HG02938 (cell line): ENCODE data around the gene CDCP2.
"Not testable (repeated sequence)": the region's sequence is repeated elsewhere in the genome, so short reads cannot be mapped to it uniquely, and the experiment has no call there.

Experiments used
- ATAC-seq: cut with Tn5 transposase; IDR thresholded peaks from one replicate; pipeline ENCODE4 v1.9.1; 2021; ENCODE audit warnings: mild to moderate bottlenecking, moderate library complexity; ENCODE audit not compliant: unreplicated experiment

Gene CDCP2

GRCh38 chr1:54094730-54095105 lies 58.1 kb downstream of the CDCP2 start:
- not testable (repeated sequence) for ATAC-seq

- ATAC-seq, result no peak
These were observed 58.6 kb downstream of the CDCP2 start for GRCh38 chr1:54094001-54094729.

- no peak for ATAC-seq
These were observed 61.1 kb downstream of the CDCP2 start for GRCh38 chr1:54091666-54092065.

- ATAC-seq, result no peak
These were observed 64.4 kb downstream of the CDCP2 start for GRCh38 chr1:54088385-54088784.

GRCh38 chr1:54086754-54087153 lies 66.0 kb downstream of the CDCP2 start:
- no peak for ATAC-seq

- ATAC-seq, result no peak
These were observed 68.0 kb downstream of the CDCP2 start for GRCh38 chr1:54084794-54085193.
